Measurements from ENCODE around the gene KDF1. TPM values are rescaled to one million over a fixed set of nuclear protein-coding genes. Genes with fewer than 3 reads are reported as not detected.
A peak's percentile ranks its signal among the peaks of the same experiment; 100 is the strongest.

The KDF1 gene
- total and polyA plus RNA-seq, 2 donors (not counting 1 experiment from before 2014, with no cell fraction given) = not detected

GRCh38 chr1:27000817-27001460 lies 40.7 kb upstream of the KDF1 start:
- DNase-seq (ENCODE audit: low read depth in 2 of 2) = peak in 1 of 2 donors; percentile 81
- H3K4me2 ChIP-seq (ENCODE audit: extremely low read depth, insufficient read depth, low read length) = no peak overlapping the region
- H3K27ac ChIP-seq (ENCODE audit: insufficient read depth, low read length) = peak overlapping the region; percentile 84
- H3K4me1 ChIP-seq (ENCODE audit: control insufficient read depth, extremely low read depth, insufficient read depth, low read length) = peaks cover 37% of the 10 kb centered on the region
- peaks cover 2% of the 10 kb centered on the region for H3K79me2 ChIP-seq (ENCODE audit: control insufficient read depth, insufficient read depth, low read length)
- H3K9ac ChIP-seq (ENCODE audit: insufficient read depth, low read length) = no peak overlapping the region
- H3K36me3 ChIP-seq (ENCODE audit: control insufficient read depth, insufficient read depth, low read length) = peaks cover 2% of the 10 kb centered on the region
- H4K20me1 ChIP-seq (ENCODE audit: control insufficient read depth, extremely low read depth, insufficient read depth, low read length) = no peaks in the 10 kb centered on the region
- H3K9me3 ChIP-seq (ENCODE audit: control insufficient read depth, insufficient read depth, low read depth, low read length) = no peaks in the 10 kb centered on the region
- H2AFZ ChIP-seq (ENCODE audit: low read length) = no peak overlapping the region
- H3K4me3 ChIP-seq (replicated peaks in 1 of 4; ENCODE audit: control extremely low read depth in 1 of 4, insufficient read depth in 1 of 4, low read depth in 3 of 4, low read length in 4 of 4) = no peak overlapping the region
- H3K27me3 ChIP-seq (ENCODE audit: control insufficient read depth, insufficient read depth, low read length) = no peaks in the 10 kb centered on the region
- TF ChIP-seq CTCF (conservative IDR thresholded peaks at IDR 0.05 in 1 of 2, IDR thresholded peaks at IDR 0.05 in 1 of 2; ENCODE audit: low read depth in 1 of 2, low read length in 2 of 2) (no peak), EZH2 (IDR thresholded peaks at IDR 0.05; ENCODE audit: low read length, missing control alignments) (no peak)

- Histone ChIP-seq H3K4me2 (ENCODE audit: extremely low read depth, insufficient read depth, low read length) (peak overlapping the region; percentile 58), H4K20me1 (ENCODE audit: control insufficient read depth, extremely low read depth, insufficient read depth, low read length) (no peaks in the 10 kb centered on the region), H3K27ac (ENCODE audit: insufficient read depth, low read length) (peak overlapping the region; percentile 84), H3K9ac (ENCODE audit: insufficient read depth, low read length) (no peak overlapping the region), H2AFZ (ENCODE audit: low read length) (no peak overlapping the region), H3K27me3 (ENCODE audit: control insufficient read depth, insufficient read depth, low read length) (no peaks in the 10 kb centered on the region), H3K9me3 (ENCODE audit: control insufficient read depth, insufficient read depth, low read depth, low read length) (no peaks in the 10 kb centered on the region), H3K36me3 (ENCODE audit: control insufficient read depth, insufficient read depth, low read length) (no peaks in the 10 kb centered on the region), H3K4me1 (ENCODE audit: control insufficient read depth, extremely low read depth, insufficient read depth, low read length) (peaks cover 38% of the 10 kb centered on the region), H3K79me2 (ENCODE audit: control insufficient read depth, insufficient read depth, low read length) (peaks cover 6% of the 10 kb centered on the region), H3K4me3 (replicated peaks in 1 of 4; ENCODE audit: control extremely low read depth in 1 of 4, insufficient read depth in 1 of 4, low read depth in 3 of 4, low read length in 4 of 4) (no peak overlapping the region)
- peak in 1 of 2 donors; percentile 66 for DNase-seq (ENCODE audit: low read depth in 2 of 2)
- TF ChIP-seq EZH2 (IDR thresholded peaks at IDR 0.05; ENCODE audit: low read length, missing control alignments) = no peak
- TF ChIP-seq CTCF (conservative IDR thresholded peaks at IDR 0.05 in 1 of 2, IDR thresholded peaks at IDR 0.05 in 1 of 2; ENCODE audit: low read depth in 1 of 2, low read length in 2 of 2) = no peak
Observed at GRCh38 chr1:27000090-27000816, 40.0 kb upstream of the KDF1 start.

DNA sequence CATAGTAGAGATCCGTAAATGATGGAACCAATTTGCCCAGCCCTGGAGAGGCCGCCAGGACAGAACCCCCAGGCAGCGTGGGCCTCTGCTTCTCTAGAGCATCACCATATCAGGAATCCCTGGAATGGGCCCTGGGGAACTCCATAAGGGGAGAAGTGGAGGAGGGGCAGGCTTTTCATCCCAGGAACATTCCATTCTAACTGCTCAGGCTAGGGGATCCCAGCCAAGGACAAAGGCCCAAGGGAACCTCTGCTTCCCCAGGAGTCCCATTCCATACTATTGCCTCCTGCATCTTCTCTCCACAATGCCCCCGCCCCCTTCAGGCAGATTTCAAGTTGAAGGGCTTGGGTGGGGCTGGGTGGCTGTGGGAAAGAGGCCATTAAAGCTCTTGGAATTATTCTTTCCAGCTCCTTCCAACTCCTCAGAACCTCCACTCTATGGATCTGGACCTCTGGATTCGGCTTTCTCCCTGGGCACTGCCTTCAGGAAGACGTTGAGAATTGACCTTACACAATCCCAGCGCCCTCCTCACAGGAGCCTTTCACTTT lies 39.2 kb upstream of the KDF1 start:
- no peaks in the 10 kb centered on the region for H4K20me1 ChIP-seq (ENCODE audit: control insufficient read depth, extremely low read depth, insufficient read depth, low read length)
- H3K4me2 ChIP-seq (ENCODE audit: extremely low read depth, insufficient read depth, low read length) = peak overlapping the region; percentile 58
- no peaks in the 10 kb centered on the region for H3K9me3 ChIP-seq (ENCODE audit: control insufficient read depth, insufficient read depth, low read depth, low read length)
- H3K4me1 ChIP-seq (ENCODE audit: control insufficient read depth, extremely low read depth, insufficient read depth, low read length) = peaks cover 34% of the 10 kb centered on the region
- peak overlapping the region; percentile 4 for H3K9ac ChIP-seq (ENCODE audit: insufficient read depth, low read length)
- peak overlapping the region in 1 of 4 experiments; percentile 11 for H3K4me3 ChIP-seq (replicated peaks in 1 of 4; ENCODE audit: control extremely low read depth in 1 of 4, insufficient read depth in 1 of 4, low read depth in 3 of 4, low read length in 4 of 4)
- H2AFZ ChIP-seq (ENCODE audit: low read length) = no peak overlapping the region
- no peaks in the 10 kb centered on the region for H3K36me3 ChIP-seq (ENCODE audit: control insufficient read depth, insufficient read depth, low read length)
- H3K27me3 ChIP-seq (ENCODE audit: control insufficient read depth, insufficient read depth, low read length) = no peaks in the 10 kb centered on the region
- peak; percentile 98 for DNase-seq (ENCODE audit: low read depth in 2 of 2)
- H3K27ac ChIP-seq (ENCODE audit: insufficient read depth, low read length) = peak overlapping the region; percentile 84
- peaks cover 13% of the 10 kb centered on the region for H3K79me2 ChIP-seq (ENCODE audit: control insufficient read depth, insufficient read depth, low read length)
- TF ChIP-seq CTCF (conservative IDR thresholded peaks at IDR 0.05 in 1 of 2, IDR thresholded peaks at IDR 0.05 in 1 of 2; ENCODE audit: low read depth in 1 of 2, low read length in 2 of 2) (peak in 1 of 2 donors; percentile 11), EZH2 (IDR thresholded peaks at IDR 0.05; ENCODE audit: low read length, missing control alignments) (no peak)

Data from fibroblast of lung (primary cell).